Measurements from ENCODE around the gene CCDC85C. TPM values are rescaled to one million over a fixed set of nuclear protein-coding genes. Genes with fewer than 3 reads are reported as not detected.

Gene CCDC85C
- total and polyA plus RNA-seq, 2 of the 8 experiments (the other 6 are each of a cell fraction or from before 2014, with no cell fraction given) = 16.8 to 35.8 TPM

- Histone ChIP-seq H2BK5ac (ENCODE audit: low read depth, low read length) (peak overlapping the region; percentile 85; the same call in 1 of the 2 replicates), H3K4me3 (ENCODE audit: extremely low read depth in 1 of 4, insufficient read depth in 2 of 4, low read depth in 3 of 4, low read length in 4 of 4) (peak overlapping the region; percentile 83 to 95 (median 92)), H3K23ac (ENCODE audit: insufficient read length) (no peak overlapping the region), H4K5ac (ENCODE audit: insufficient read length, low read depth, low read length) (no peak overlapping the region), H3K36me3 (ENCODE audit: control insufficient read depth in 2 of 4, insufficient read depth in 4 of 4, low read length in 3 of 4) (no peaks in the 10 kb centered on the region), H3K18ac (ENCODE audit: extremely low read depth, low read length) (no peak overlapping the region; the same call in 1 of the 2 replicates), H3K56ac (replicated peaks; ENCODE audit: insufficient read length, low read depth, low read length) (no peak overlapping the region), H3K79me1 (ENCODE audit: low read depth, low read length) (peaks cover 5% of the 10 kb centered on the region; the same call in 1 of the 2 replicates), H3K27ac (ENCODE audit: low read depth, low read length) (peak overlapping the region; percentile 91; the same call in 1 of the 2 replicates), H2BK20ac (ENCODE audit: low read length) (no peak overlapping the region), H3K23me2 (ENCODE audit: low read depth, low read length) (peaks cover 4% of the 10 kb centered on the region), H3K4ac (replicated peaks; ENCODE audit: insufficient read length, low read depth, low read length) (no peak overlapping the region), H4K20me1 (replicated peaks in 1 of 2; ENCODE audit: control insufficient read depth in 1 of 2, insufficient read depth in 2 of 2, low read length in 2 of 2) (peaks cover 6 to 17% of the 10 kb centered on the region in 2 experiments), H2BK120ac (replicated peaks; ENCODE audit: low read depth, low read length) (no peak overlapping the region), H2BK12ac (ENCODE audit: low read depth, low read length) (no peak overlapping the region), H4K8ac (ENCODE audit: extremely low read depth, insufficient read depth, low read length) (peak overlapping the region; percentile 98; the same call in 1 of the 2 replicates), H3K4me2 (ENCODE audit: insufficient read depth in 1 of 2, low read depth in 2 of 2, low read length in 2 of 2) (peak overlapping the region; percentile 79 to 85), H3K14ac (ENCODE audit: insufficient read length) (no peak overlapping the region), H3K79me2 (ENCODE audit: control insufficient read depth in 1 of 2, insufficient read depth in 2 of 2, low read length in 2 of 2) (peaks cover 28 to 83% of the 10 kb centered on the region in 2 experiments), H2AK5ac (ENCODE audit: low read depth, low read length) (no peak overlapping the region), H2AFZ (ENCODE audit: low read length) (no peak overlapping the region), H4K91ac (replicated peaks; ENCODE audit: insufficient read length, low read length) (no peak overlapping the region), H3K9me3 (ENCODE audit: insufficient read depth in 2 of 2, low read depth in 1 of 2, low read length in 1 of 2) (no peaks in the 10 kb centered on the region), H3K4me1 (replicated peaks in 1 of 4; ENCODE audit: control insufficient read depth in 3 of 4, insufficient read depth in 4 of 4, low read length in 3 of 4) (peaks cover 0 to 6% (median 3%) of the 10 kb centered on the region in 4 experiments; a peak in 5 of 7 replicates), H3K9ac (replicated peaks in 1 of 4; ENCODE audit: extremely low read depth in 1 of 4, low read depth in 3 of 4, low read length in 3 of 4) (peak overlapping the region; percentile 87 to 92 (median 90)), H3K27me3 (replicated peaks in 1 of 4; ENCODE audit: control insufficient read depth in 3 of 4, extremely low read depth in 1 of 4, insufficient read depth in 3 of 4, low read length in 3 of 4) (no peaks in the 10 kb centered on the region), H2BK15ac (ENCODE audit: low read length) (no peak overlapping the region)
- DNase-seq (ENCODE audit: low read depth in 1 of 2, low spot score in 2 of 2) (no peak), FAIRE-seq (no peak)
- ChIA-PET POLR2A (ENCODE audit: partially characterized antibody) (interaction anchor here (0.8 to 1.5 kb wide), 5 partner anchors 9 to 89 kb away, joined by 3 to 4 read pairs (median 4); no protein-coding TSS in a partner anchor), CTCF (ENCODE audit: partially characterized antibody) (no interaction called here)
- WGBS, 2 experiments (ENCODE audit: extremely low coverage in 1 of 2, insufficient coverage in 1 of 2, insufficient read length in 1 of 2, insufficient replicate concordance in 2 of 2, low coverage in 1 of 2, low lambda C conversion rate in 2 of 2, missing lambda C conversion rate in 1 of 2) = 1% methylated on average over 17 of the region's 17 CpGs; no CpG with 5 or more reads in 1 of the 2 experiments
- TF ChIP-seq EP300 (IDR thresholded peaks at IDR 0.05; ENCODE audit: borderline replicate concordance in 1 of 2, low read depth in 2 of 2, low read length in 2 of 2) = 0 out of 3 replicates have a peak, but pooled peaks of 1 of the 2 experiments have one; percentile 0
- TF ChIP-seq SAP30 (IDR thresholded peaks at IDR 0.05; ENCODE audit: insufficient read depth, insufficient replicate concordance, low read length) = peak; percentile 39
- TF ChIP-seq ZNF274 (IDR thresholded peaks at IDR 0.05; ENCODE audit: borderline replicate concordance, extremely low read depth, low read length) = no peak
- no peak for TF ChIP-seq EGR1 (IDR thresholded peaks at IDR 0.05; ENCODE audit: borderline replicate concordance, low read depth, low read length)
- no peak for TF ChIP-seq RAD21 (IDR thresholded peaks at IDR 0.05 in 1 of 2, conservative IDR thresholded peaks at IDR 0.05 in 1 of 2; ENCODE audit: low read depth in 2 of 2, low read length in 2 of 2)
- TF ChIP-seq TAF7 (optimal IDR thresholded peaks at IDR 0.05; ENCODE audit: borderline replicate concordance, low read depth, low read length) = no peak
- 0 out of 4 replicates have a peak, but pooled peaks of 1 of the 2 experiments have one; percentile 46 for TF ChIP-seq SIN3A (conservative IDR thresholded peaks at IDR 0.05 in 1 of 2, IDR thresholded peaks at IDR 0.05 in 1 of 2; ENCODE audit: low read depth in 1 of 2, low read length in 2 of 2)
- TF ChIP-seq CTCF (IDR thresholded peaks at IDR 0.05; ENCODE audit: control extremely low read depth in 1 of 3, insufficient read depth in 1 of 3, low read depth in 1 of 3, low read length in 3 of 3) = no peak
- TF ChIP-seq SIRT6 (IDR thresholded peaks at IDR 0.05; ENCODE audit: low read length) = no peak
Observed at GRCh38 chr14:99481745-99482099, 122.3 kb downstream of the CCDC85C start.

All from H1 (cell line).